ENCODE results near the gene PDIA5.

PDIA5 gene

GRCh38 chr3:123021996-123022510 lies 44.8 kb upstream of the PDIA5 start:
- H3K36me3 Mint-ChIP-seq (ENCODE audit: low read depth) = no peaks in the 10 kb centered on the region
- no peak overlapping the region for H3K4me3 Mint-ChIP-seq
- H3K27me3 Mint-ChIP-seq (ENCODE audit: low read depth) = peaks cover 62% of the 10 kb centered on the region
- H3K9me3 Mint-ChIP-seq = peaks cover 5% of the 10 kb centered on the region
- no peak overlapping the region for H3K27ac Mint-ChIP-seq
- H3K4me1 Mint-ChIP-seq = peaks cover 46% of the 10 kb centered on the region
- TF ChIP-seq CTCF (IDR thresholded peaks at IDR 0.05; ENCODE audit: unreplicated experiment in 3 of 3) = no peak

- H3K4me3 Mint-ChIP-seq = peak overlapping the region in 1 of 3 experiments; percentile 30
- H3K9me3 Mint-ChIP-seq = peaks cover 5% of the 10 kb centered on the region
- H3K36me3 Mint-ChIP-seq (ENCODE audit: low read depth) = no peaks in the 10 kb centered on the region
- H3K4me1 Mint-ChIP-seq = peaks cover 49% of the 10 kb centered on the region
- peaks cover 66% of the 10 kb centered on the region for H3K27me3 Mint-ChIP-seq (ENCODE audit: low read depth)
- no peak overlapping the region for H3K27ac Mint-ChIP-seq
- no peak for TF ChIP-seq CTCF (IDR thresholded peaks at IDR 0.05; ENCODE audit: unreplicated experiment in 3 of 3)
Observed at GRCh38 chr3:123024056-123024455, 42.8 kb upstream of the PDIA5 start.

GRCh38 chr3:123025642-123026521 lies 40.9 kb upstream of the PDIA5 start:
- H3K27me3 Mint-ChIP-seq (ENCODE audit: low read depth) = peaks cover 68% of the 10 kb centered on the region
- peaks cover 5% of the 10 kb centered on the region for H3K9me3 Mint-ChIP-seq
- no peak for TF ChIP-seq CTCF (IDR thresholded peaks at IDR 0.05; ENCODE audit: unreplicated experiment in 3 of 3)
- H3K4me1 Mint-ChIP-seq = peaks cover 45% of the 10 kb centered on the region
- H3K4me3 Mint-ChIP-seq = peak overlapping the region; percentile 84 to 89 (median 88)
- no peaks in the 10 kb centered on the region for H3K36me3 Mint-ChIP-seq (ENCODE audit: low read depth)
- peak overlapping the region in 1 of 3 experiments; percentile 15 for H3K27ac Mint-ChIP-seq

GRCh38 chr3:123026565-123027291 lies 40.1 kb upstream of the PDIA5 start:
- peaks cover 36% of the 10 kb centered on the region for H3K4me1 Mint-ChIP-seq
- no peak for TF ChIP-seq CTCF (IDR thresholded peaks at IDR 0.05; ENCODE audit: unreplicated experiment in 3 of 3)
- H3K27ac Mint-ChIP-seq = no peak overlapping the region
- peaks cover 59% of the 10 kb centered on the region for H3K27me3 Mint-ChIP-seq (ENCODE audit: low read depth)
- peaks cover 5% of the 10 kb centered on the region for H3K9me3 Mint-ChIP-seq
- no peaks in the 10 kb centered on the region for H3K36me3 Mint-ChIP-seq (ENCODE audit: low read depth)
- peak overlapping the region; percentile 84 to 89 (median 88) for H3K4me3 Mint-ChIP-seq

- peak within 1 kb of the TSS; percentile 84 to 89 (median 88) for H3K4me3 Mint-ChIP-seq
- H3K27me3 Mint-ChIP-seq (ENCODE audit: low read depth) = peaks cover 54% of the 10 kb centered on the region
- peaks cover 5% of the 10 kb centered on the region for H3K9me3 Mint-ChIP-seq
- peak; percentile 41 to 61 (median 47) for TF ChIP-seq CTCF (IDR thresholded peaks at IDR 0.05; ENCODE audit: unreplicated experiment in 3 of 3)
- H3K4me1 Mint-ChIP-seq = peaks cover 28% of the 10 kb centered on the region
- peak within 1 kb of the TSS; percentile 53 to 84 (median 82) for H3K27ac Mint-ChIP-seq
- no peaks in the 10 kb centered on the region for H3K36me3 Mint-ChIP-seq (ENCODE audit: low read depth)
Observed at GRCh38 chr3:123027292-123028232, 39.3 kb upstream of the PDIA5 start, which contains the start of gene SEMA5B. Gene SEMA5B (minus strand): TSS chr3:123027763. CDS start chr3:122961263, 66,500 bp downstream.

All from nephron (organoid).